H1 (cell line): Measurements from ENCODE around the gene B4GALT5. TPM values are rescaled to one million over a fixed set of nuclear protein-coding genes. Genes with fewer than 3 reads are reported as not detected.

Source experiments
- CTCF ChIA-PET: fragments of 300-600 bp; sonication (Branson Sonifier 250); formaldehyde crosslinking; loops from one replicate; lab custom pipeline; 2021; ENCODE audit not compliant: partially characterized antibody; lab: Charles Lee
- POLR2A ChIA-PET: fragments of 300-600 bp; sonication (Branson Sonifier 250); formaldehyde crosslinking; loops from one replicate; lab custom pipeline; 2021; ENCODE audit warnings: inconsistent platforms; ENCODE audit not compliant: partially characterized antibody; lab: Charles Lee
- DNase-seq, 2 experiments: peaks; one replicate each; pipeline versions ENCODE4 v3.0.0 to v3.0.0-alpha.2; 2010 to 2022; ENCODE audit warnings: low spot score in 2 of 2, low read depth in 1 of 2, mixed read lengths in 1 of 2
- FAIRE-seq: peaks from 2 replicates; lab custom pipeline; 2011; peaks lifted over from hg19 to GRCh38; lab: Jason Lieb, UNC
- H2AFZ ChIP-seq: 2 replicates; pipeline ENCODE4 v1.8.1; 2012; ENCODE audit warnings: low read length, inconsistent platforms
- H2AK5ac ChIP-seq: 2 replicates; pipeline ENCODE4 v1.6.1; 2013; ENCODE audit warnings: low read depth, low read length
- H2BK120ac ChIP-seq: replicated peaks from 2 replicates; pipeline ENCODE3; 2013; ENCODE audit warnings: low read depth, low read length, inconsistent platforms
- H2BK12ac ChIP-seq: 2 replicates; pipeline ENCODE4 v1.6.1; 2013; ENCODE audit warnings: low read depth, low read length
- H2BK15ac ChIP-seq: 2 replicates; pipeline ENCODE4 v1.6.1; 2013; ENCODE audit warnings: low read length
- H2BK20ac ChIP-seq: 2 replicates; pipeline ENCODE4 v1.6.1; 2013; ENCODE audit warnings: low read length
- H2BK5ac ChIP-seq: 2 replicates; pipeline ENCODE4 v1.6.1; 2013; ENCODE audit warnings: low read depth, low read length
- H3K14ac ChIP-seq: 2 replicates; pipeline ENCODE4 v1.6.1; 2013; ENCODE audit warnings: inconsistent platforms; ENCODE audit not compliant: insufficient read length
- H3K18ac ChIP-seq: 2 replicates; pipeline ENCODE4 v1.6.1; 2013; ENCODE audit warnings: low read length; ENCODE audit errors: extremely low read depth
- H3K23ac ChIP-seq: 2 replicates; pipeline ENCODE4 v1.6.1; 2013; ENCODE audit warnings: inconsistent platforms; ENCODE audit not compliant: insufficient read length
- H3K23me2 ChIP-seq: 2 replicates; pipeline ENCODE4 v1.6.1; 2013; ENCODE audit warnings: low read depth, low read length
- H3K27ac ChIP-seq: 2 replicates; pipeline ENCODE4 v1.6.1; 2011; ENCODE audit warnings: low read depth, low read length, inconsistent platforms
- H3K27me3 ChIP-seq, 4 experiments: replicated peaks in 1 of 4; 1 replicate in 1 of 4; 2 replicates in 3 of 4; pipeline versions ENCODE4 v1.6.1 to v1.8.1; 2011 to 2013; ENCODE audit warnings: low read length in 3 of 4, mild to moderate bottlenecking in 3 of 4, inconsistent platforms in 2 of 4, mixed read lengths in 2 of 4, moderate library complexity in 1 of 4; ENCODE audit not compliant: control insufficient read depth in 3 of 4, insufficient read depth in 3 of 4; ENCODE audit errors: extremely low read depth in 1 of 4
- H3K36me3 ChIP-seq, 4 experiments: 2 replicates each; pipeline versions ENCODE4 v1.6.1 to v1.8.1; 2011 to 2013; ENCODE audit warnings: mild to moderate bottlenecking in 4 of 4, low read length in 3 of 4, moderate library complexity in 2 of 4, control low read depth in 1 of 4, inconsistent platforms in 1 of 4; ENCODE audit not compliant: insufficient read depth in 4 of 4, control insufficient read depth in 2 of 4
- H3K4ac ChIP-seq: replicated peaks from 2 replicates; pipeline ENCODE3; 2013; ENCODE audit warnings: low read length, low read depth, mixed read lengths, inconsistent platforms; ENCODE audit not compliant: insufficient read length
- H3K4me1 ChIP-seq, 4 experiments: replicated peaks in 1 of 4; 1 replicate in 1 of 4; 2 replicates in 3 of 4; pipeline versions ENCODE4 v1.6.1 to v1.8.1; 2011 to 2013; ENCODE audit warnings: low read length in 3 of 4, inconsistent platforms in 2 of 4, mixed read lengths in 1 of 4; ENCODE audit not compliant: insufficient read depth in 4 of 4, control insufficient read depth in 3 of 4
- H3K4me2 ChIP-seq, 2 experiments: 2 replicates each; pipeline versions ENCODE4 v1.6.1 to v1.8.1; 2011 to 2013; ENCODE audit warnings: low read depth in 2 of 2, low read length in 2 of 2, control low read depth in 1 of 2, inconsistent platforms in 1 of 2, mild to moderate bottlenecking in 1 of 2; ENCODE audit not compliant: insufficient read depth in 1 of 2
- H3K4me3 ChIP-seq, 4 experiments: fragments of 200-600, 300-600 bp in 1 of 4; sonication (generic), shearing (Covaris generic), sonication (Bioruptor Twin) in 1 of 4; 2 replicates each; pipeline versions ENCODE4 v1.5.1 to v1.8.1; 2011 to 2016; ENCODE audit warnings: low read length in 4 of 4, low read depth in 3 of 4, control low read depth in 2 of 4, inconsistent platforms in 2 of 4, mild to moderate bottlenecking in 2 of 4, mixed read lengths in 1 of 4, moderate library complexity in 1 of 4; ENCODE audit not compliant: insufficient read depth in 2 of 4; ENCODE audit errors: extremely low read depth in 1 of 4
- H3K56ac ChIP-seq: replicated peaks from 2 replicates; pipeline ENCODE3; 2013; ENCODE audit warnings: low read depth, mild to moderate bottlenecking, mixed read lengths, low read length, inconsistent platforms; ENCODE audit not compliant: insufficient read length
- H3K79me1 ChIP-seq: 2 replicates; pipeline ENCODE4 v1.6.1; 2013; ENCODE audit warnings: low read depth, low read length, control low read depth
- H3K79me2 ChIP-seq, 2 experiments: 2 replicates each; pipeline versions ENCODE4 v1.6.1 to v1.8.1; 2012 to 2013; ENCODE audit warnings: low read length in 2 of 2, mild to moderate bottlenecking in 2 of 2, inconsistent platforms in 1 of 2; ENCODE audit not compliant: insufficient read depth in 2 of 2, control insufficient read depth in 1 of 2
- H3K9ac ChIP-seq, 4 experiments: replicated peaks in 1 of 4; 1 replicate in 1 of 4; 2 replicates in 3 of 4; pipeline versions ENCODE4 v1.6.1 to v1.8.1; 2011 to 2013; ENCODE audit warnings: low read depth in 3 of 4, low read length in 3 of 4, control low read depth in 2 of 4, mild to moderate bottlenecking in 2 of 4, moderate library complexity in 2 of 4, inconsistent platforms in 1 of 4; ENCODE audit errors: extremely low read depth in 1 of 4
- H3K9me3 ChIP-seq, 2 experiments: 2 replicates each; pipeline versions ENCODE4 v1.6.1 to v1.8.1; 2012 to 2013; ENCODE audit warnings: mild to moderate bottlenecking in 2 of 2, moderate library complexity in 2 of 2, control low read depth in 1 of 2, inconsistent platforms in 1 of 2, low read depth in 1 of 2, low read length in 1 of 2, mixed read lengths in 1 of 2; ENCODE audit not compliant: insufficient read depth in 2 of 2
- H4K20me1 ChIP-seq, 2 experiments: replicated peaks in 1 of 2; 2 replicates each; pipeline versions ENCODE3 to v1.8.1; 2011 to 2013; ENCODE audit warnings: inconsistent platforms in 2 of 2, low read length in 2 of 2, mild to moderate bottlenecking in 1 of 2; ENCODE audit not compliant: insufficient read depth in 2 of 2, control insufficient read depth in 1 of 2
- H4K5ac ChIP-seq: 2 replicates; pipeline ENCODE4 v1.6.1; 2013; ENCODE audit warnings: low read length, low read depth, mixed read lengths, inconsistent platforms; ENCODE audit not compliant: insufficient read length
- H4K8ac ChIP-seq: 2 replicates; pipeline ENCODE4 v1.8.0; 2013; ENCODE audit warnings: mild to moderate bottlenecking, moderate library complexity, low read length, inconsistent platforms; ENCODE audit not compliant: insufficient read depth; ENCODE audit errors: extremely low read depth
- H4K91ac ChIP-seq: replicated peaks from 2 replicates; pipeline ENCODE3; 2013; ENCODE audit warnings: low read length, mixed read lengths, inconsistent platforms; ENCODE audit not compliant: insufficient read length
- NANOG ChIP-seq: IDR thresholded peaks from 2 replicates; pipeline ENCODE4 v1.6.1; 2011; ENCODE audit warnings: low read length, low read depth, mild to moderate bottlenecking, inconsistent platforms; ENCODE audit not compliant: insufficient read depth, poor library complexity, severe bottlenecking
- SIN3A ChIP-seq, 2 experiments: IDR thresholded peaks in 1 of 2; conservative IDR thresholded peaks in 1 of 2; 2 replicates each; pipeline ENCODE4 v1.6.1; 2011 to 2012; ENCODE audit warnings: low read length in 2 of 2, improper control_type of control experiment in 1 of 2, low read depth in 1 of 2, mild to moderate bottlenecking in 1 of 2
- WGBS, 2 experiments: shearing (Covaris generic) in 1 of 2; methylation state at CpG; one replicate each; pipeline versions ENCODE4 v1.1.6 to v1.1.7; 2013 to 2015; ENCODE audit warnings: low lambda C conversion rate in 2 of 2, mixed read lengths in 2 of 2, inconsistent platforms in 1 of 2, low coverage in 1 of 2, missing lambda C conversion rate in 1 of 2; ENCODE audit not compliant: insufficient replicate concordance in 2 of 2, insufficient coverage in 1 of 2, insufficient read length in 1 of 2; ENCODE audit errors: extremely low coverage in 1 of 2, missing lambda C conversion rate in 1 of 2; 5-methylcytosine and 5-hydroxymethylcytosine counted together
- polyA plus RNA-seq, 7 experiments: library from polyadenylated mRNA; depleted of rRNA in 3 of 7; stranded (reverse) in 5 of 7; unstranded in 2 of 7; fragments of >200 nt in 5 of 7; fragments of 200-250 nt in 2 of 7; gene quantifications; 1 replicate in 5 of 7; 2 replicates in 1 of 7; 4 replicates in 1 of 7; pipeline versions ENCODE4 v1.2.1 to v1.2.3, GENCODE V29; 2011 to 2013; ENCODE audit warnings: missing spikeins in 2 of 7, mixed read lengths in 2 of 7
- total RNA-seq: library from RNA; stranded (reverse); fragmentation: NEBNext Ultra II Directional; extraction: Animal tissue kit (Norgen Biotek cat#: 25700); gene quantifications from 2 replicates; pipeline ENCODE4 v1.2.1, GENCODE V29; 2021

B4GALT5 gene
- total and polyA plus RNA-seq, 2 of the 8 experiments (the other 6 are each of a cell fraction or from before 2014, with no cell fraction given): 46.5 to 75.4 TPM

DNA sequence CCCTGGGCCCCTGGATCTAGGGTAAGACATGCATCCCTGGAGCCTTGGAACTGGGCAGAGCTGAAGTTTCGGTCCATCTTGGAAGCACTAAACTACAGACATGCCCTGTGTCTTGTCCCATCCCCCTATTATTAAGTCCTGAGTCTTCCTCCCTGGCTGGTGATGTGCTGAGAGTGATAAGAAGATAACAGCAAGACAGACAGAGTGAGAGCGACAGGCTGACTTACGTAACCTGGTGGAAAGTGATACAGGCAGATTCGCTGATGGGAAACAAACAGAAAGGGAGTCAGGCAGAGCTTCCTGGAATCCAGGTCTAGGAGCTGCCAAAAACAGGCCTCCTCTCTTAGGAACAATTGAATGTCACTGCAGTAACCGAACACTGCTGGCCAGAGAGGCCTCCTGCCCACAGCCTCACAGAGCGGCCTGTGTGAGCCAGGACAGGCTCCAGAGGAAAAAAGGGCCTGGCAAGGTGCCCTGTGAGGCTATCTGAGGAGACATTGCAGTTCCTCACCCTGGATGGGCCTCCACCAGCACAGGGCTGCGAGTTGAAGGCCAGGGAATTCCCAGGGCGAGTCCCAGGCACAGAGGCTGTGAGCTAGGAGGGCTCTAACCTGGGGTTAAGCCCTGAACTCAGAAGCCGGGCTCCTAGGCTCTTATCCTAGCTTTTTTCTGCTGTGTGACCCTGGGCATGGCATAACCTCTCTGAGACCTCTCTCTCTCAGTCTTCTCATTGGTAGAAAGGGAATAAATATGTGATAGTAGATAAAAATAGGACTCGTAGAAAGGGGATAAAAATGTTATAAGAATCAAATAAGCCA, 34.2 kb upstream of the B4GALT5 start:
- Histone ChIP-seq H3K79me1 (no peaks in the 10 kb centered on the region), H2BK15ac (no peak overlapping the region), H3K14ac (no peak overlapping the region), H3K4me1 (no peaks in the 10 kb centered on the region), H2BK12ac (0 out of 2 replicates have a peak overlapping the region, but pooled peaks have one; percentile 1), H3K56ac (no peak overlapping the region)
- CTCF ChIA-PET: interaction anchor here (1.2 to 1.8 kb wide), 5 partner anchors 11 to 203 kb away, joined by 4 to 6 read pairs (median 4); no protein-coding TSS in a partner anchor
- TF ChIP-seq NANOG (no peak), SIN3A (conservative IDR thresholded peaks at IDR 0.05 in 1 of 2, IDR thresholded peaks at IDR 0.05 in 1 of 2; ENCODE audit: low read depth in 1 of 2, low read length in 2 of 2) (no peak)
- TF ChIP-seq, all 59 proteins: peak for 0
- DNase-seq: no peak
- H3K4me2 ChIP-seq: no peak overlapping the region
- peak overlapping the region; percentile 46 for H4K91ac ChIP-seq
- FAIRE-seq: no peak
- H3K23me2 ChIP-seq: no peaks in the 10 kb centered on the region
- H3K27ac ChIP-seq: no peak overlapping the region
- no peak overlapping the region for H4K8ac ChIP-seq
- no peak overlapping the region for H3K4ac ChIP-seq
- H3K9ac ChIP-seq: no peak overlapping the region
- 91 to 100% methylated on average over 1 to 10 of the region's 10 CpGs for WGBS, 2 experiments
- no peaks in the 10 kb centered on the region for H3K9me3 ChIP-seq
- H3K18ac ChIP-seq: no peak overlapping the region
- H3K4me3 ChIP-seq: no peak overlapping the region
- no peak overlapping the region for H2BK120ac ChIP-seq
- H4K5ac ChIP-seq: no peak overlapping the region
- no peak overlapping the region for H2BK20ac ChIP-seq
- H3K27me3 ChIP-seq: no peaks in the 10 kb centered on the region; a peak in 1 of 7 replicates
- H3K36me3 ChIP-seq: no peaks in the 10 kb centered on the region
- peak overlapping the region; percentile 49; the same call in 1 of the 2 replicates for H2AFZ ChIP-seq
- H3K79me2 ChIP-seq: no peaks in the 10 kb centered on the region
- POLR2A ChIA-PET: interaction anchor here (0.9 to 1.2 kb wide), 4 partner anchors 8 to 28 kb away, joined by 3 to 4 read pairs (median 4); no protein-coding TSS in a partner anchor
- H2AK5ac ChIP-seq: no peak overlapping the region
- peak overlapping the region; percentile 3; the same call in 1 of the 2 replicates for H2BK5ac ChIP-seq
- no peak overlapping the region for H3K23ac ChIP-seq
- no peaks in the 10 kb centered on the region for H4K20me1 ChIP-seq
